ENCODE measurements around the gene KLHDC10.
"Not testable (repeated sequence)": the region's sequence is repeated elsewhere in the genome, so short reads cannot be mapped to it uniquely, and the experiment has no call there.

The KLHDC10 gene

GRCh38 chr7:130062246-130062645, 8.1 kb upstream of the KLHDC10 start:
- H3K4me3 ChIP-seq (ENCODE audit: low read depth, low read length) = no peak overlapping the region
- POLR2A ChIA-PET = no interaction called here
- CTCF ChIA-PET = interaction anchor here (0.6 to 3.0 kb wide), 9 partner anchors 9 to 775 kb away, joined by 3 to 20 read pairs (median 4); partner anchors contain the start of gene ZC3HC1
- no peak for TF ChIP-seq CTCF (IDR thresholded peaks at IDR 0.05; ENCODE audit: insufficient read depth, low read length, missing control alignments)
- no peak for DNase-seq (ENCODE audit: low read depth, low spot score)

- POLR2A ChIA-PET = no interaction called here
- CTCF ChIA-PET = interaction anchor here (0.7 to 3.0 kb wide), 9 partner anchors 8 to 769 kb away, joined by 3 to 20 read pairs (median 4); partner anchors contain the start of gene ZC3HC1
- no peak overlapping the region for H3K4me3 ChIP-seq (ENCODE audit: low read depth, low read length)
- TF ChIP-seq CTCF (IDR thresholded peaks at IDR 0.05; ENCODE audit: insufficient read depth, low read length, missing control alignments) = peak; percentile 71
- DNase-seq (ENCODE audit: low read depth, low spot score) = no peak
Observed at GRCh38 chr7:130063036-130063435, 7.3 kb upstream of the KLHDC10 start.

- H3K4me3 ChIP-seq (ENCODE audit: low read depth, low read length); POLR2A ChIA-PET; DNase-seq (ENCODE audit: low read depth, low spot score): not testable (repeated sequence)
- CTCF ChIA-PET = interaction anchor here (0.7 to 3.0 kb wide), 2 partner anchors 12 to 693 kb away, joined by 3 to 18 read pairs; partner anchors contain the start of gene ZC3HC1
Observed at GRCh38 chr7:130064580-130064926, 5.8 kb upstream of the KLHDC10 start.

- H3K4me3 ChIP-seq (ENCODE audit: low read depth, low read length) = no peak overlapping the region
- DNase-seq (ENCODE audit: low read depth, low spot score) = no peak
- ChIA-PET CTCF (interaction anchor here (0.7 kb wide), 2 partner anchors 14 to 383 kb away, joined by 3 read pairs; no protein-coding TSS in a partner anchor), POLR2A (no interaction called here)
- TF ChIP-seq CTCF (IDR thresholded peaks at IDR 0.05; ENCODE audit: insufficient read depth, low read length, missing control alignments) = no peak
Observed at GRCh38 chr7:130065500-130066152, 4.7 kb upstream of the KLHDC10 start.

- peak overlapping the region; percentile 68 for H3K4me3 ChIP-seq (ENCODE audit: low read depth, low read length)
- TF ChIP-seq CTCF (IDR thresholded peaks at IDR 0.05; ENCODE audit: insufficient read depth, low read length, missing control alignments) = no peak
- ChIA-PET CTCF (interaction anchor here (1.0 to 6.1 kb wide), 5 partner anchors 18 to 693 kb away, joined by 3 to 79 read pairs (median 5); no protein-coding TSS in a partner anchor), POLR2A (interaction anchor here (0.9 kb wide), 1 partner anchor 224 kb away, joined by 3 read pairs; the partner anchor contains the start of gene CPA4)
- DNase-seq (ENCODE audit: low read depth, low spot score) = no peak
Observed at GRCh38 chr7:130069179-130069977, 956 bp upstream of the KLHDC10 start.

GRCh38 chr7:130070861-130071622, 708 bp downstream of the KLHDC10 start:
- TF ChIP-seq CTCF (IDR thresholded peaks at IDR 0.05; ENCODE audit: insufficient read depth, low read length, missing control alignments) = no peak
- ChIA-PET CTCF (interaction anchor here (0.9 to 6.1 kb wide), 28 partner anchors 9 to 807 kb away, joined by 3 to 79 read pairs (median 5); partner anchors contain the start of genes MEST and TMEM209), POLR2A (interaction anchor here (0.9 kb wide), 1 partner anchor 222 kb away, joined by 3 read pairs; the partner anchor contains the start of gene CPA4)
- no peak for DNase-seq (ENCODE audit: low read depth, low spot score)
- peak overlapping the region; percentile 77 for H3K4me3 ChIP-seq (ENCODE audit: low read depth, low read length)
